ENCODE measurements around the gene NUDT3. TPM values are rescaled to one million over a fixed set of nuclear protein-coding genes. Genes with fewer than 3 reads are reported as not detected.
A peak's percentile ranks its signal among the peaks of the same experiment; 100 is the strongest.

NUDT3 gene
- total and polyA plus RNA-seq, 7 donors, result 10.6 to 70.5 (median 33.3) TPM

GRCh38 chr6:34295721-34296120 is 96.7 kb downstream of the NUDT3 start:
- Histone ChIP-seq H3K36me3 (ENCODE audit: insufficient read depth in 1 of 2, low read depth in 1 of 2) (peaks cover 0 to 43% of the 10 kb centered on the region in 2 donors), H3K9me3 (no peaks in the 10 kb centered on the region), H3K27me3 (ENCODE audit: insufficient read depth in 3 of 3, low read length in 2 of 3) (no peaks in the 10 kb centered on the region), H3K27ac (peak overlapping the region; percentile 87), H3K4me1 (peaks cover 70% of the 10 kb centered on the region), H3K4me3 (peak overlapping the region; percentile 30)
- no peak for DNase-seq
- ATAC-seq, result peak; percentile 83 to 93 (median 88)
- TF ChIP-seq, protein P1, sequence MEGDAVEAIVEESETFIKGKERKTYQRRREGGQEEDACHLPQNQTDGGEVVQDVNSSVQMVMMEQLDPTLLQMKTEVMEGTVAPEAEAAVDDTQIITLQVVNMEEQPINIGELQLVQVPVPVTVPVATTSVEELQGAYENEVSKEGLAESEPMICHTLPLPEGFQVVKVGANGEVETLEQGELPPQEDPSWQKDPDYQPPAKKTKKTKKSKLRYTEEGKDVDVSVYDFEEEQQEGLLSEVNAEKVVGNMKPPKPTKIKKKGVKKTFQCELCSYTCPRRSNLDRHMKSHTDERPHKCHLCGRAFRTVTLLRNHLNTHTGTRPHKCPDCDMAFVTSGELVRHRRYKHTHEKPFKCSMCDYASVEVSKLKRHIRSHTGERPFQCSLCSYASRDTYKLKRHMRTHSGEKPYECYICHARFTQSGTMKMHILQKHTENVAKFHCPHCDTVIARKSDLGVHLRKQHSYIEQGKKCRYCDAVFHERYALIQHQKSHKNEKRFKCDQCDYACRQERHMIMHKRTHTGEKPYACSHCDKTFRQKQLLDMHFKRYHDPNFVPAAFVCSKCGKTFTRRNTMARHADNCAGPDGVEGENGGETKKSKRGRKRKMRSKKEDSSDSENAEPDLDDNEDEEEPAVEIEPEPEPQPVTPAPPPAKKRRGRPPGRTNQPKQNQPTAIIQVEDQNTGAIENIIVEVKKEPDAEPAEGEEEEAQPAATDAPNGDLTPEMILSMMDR (IDR thresholded peaks at IDR 0.05), result no peak
- intact Hi-C loops (cut with DNase I), result loop anchor here in 1 of 2 donors (5.0 kb wide), 1 partner anchor 97 kb away; the partner anchor contains the start of gene NUDT3
- 19 to 26% (median 21%) methylated on average over 3 of the region's 3 CpGs for WGBS, 3 donors

- no peak for DNase-seq
- H3K4me3 ChIP-seq, result no peak overlapping the region
- ATAC-seq, result peak in 3 of 4 donors; percentile 6 to 33 (median 17)
- intact Hi-C loops (cut with DNase I), result loop anchor here in 1 of 2 donors (5.0 kb wide), 1 partner anchor 69 kb away; no protein-coding TSS in a partner anchor
- peaks cover 66% of the 10 kb centered on the region for H3K4me1 ChIP-seq
- no peaks in the 10 kb centered on the region for H3K9me3 ChIP-seq
- 94 to 98% (median 97%) methylated on average over 3 of the region's 3 CpGs for WGBS, 3 donors
- no peaks in the 10 kb centered on the region for H3K27me3 ChIP-seq (ENCODE audit: insufficient read depth in 3 of 3, low read length in 2 of 3)
- TF ChIP-seq, protein P1 (IDR thresholded peaks at IDR 0.05), result no peak
- peak overlapping the region; percentile 87 for H3K27ac ChIP-seq
- H3K36me3 ChIP-seq (ENCODE audit: insufficient read depth in 1 of 2, low read depth in 1 of 2), result peaks cover 0 to 54% of the 10 kb centered on the region in 2 donors
Measured at GRCh38 chr6:34292954-34293353, 99.5 kb downstream of the NUDT3 start.

GRCh38 chr6:34289137-34289536 is 103.3 kb downstream of the NUDT3 start:
- H3K4me3 ChIP-seq, result no peak overlapping the region
- H3K4me1 ChIP-seq, result peaks cover 69% of the 10 kb centered on the region
- WGBS, 3 donors, result 86 to 97% (median 93%) methylated on average over 11 of the region's 11 CpGs
- H3K36me3 ChIP-seq (ENCODE audit: insufficient read depth in 1 of 2, low read depth in 1 of 2), result peaks cover 4 to 53% of the 10 kb centered on the region in 2 donors
- no peaks in the 10 kb centered on the region for H3K9me3 ChIP-seq
- intact Hi-C loops (cut with DNase I), result no loop called here
- H3K27me3 ChIP-seq (ENCODE audit: insufficient read depth in 3 of 3, low read length in 2 of 3), result no peaks in the 10 kb centered on the region
- TF ChIP-seq, protein P1 (IDR thresholded peaks at IDR 0.05), result no peak
- H3K27ac ChIP-seq, result peak overlapping the region; percentile 87
- no peak for ATAC-seq
- DNase-seq, result no peak

- ATAC-seq (peak in 3 of 4 donors; percentile 18 to 49 (median 29)), DNase-seq (no peak)
- Histone ChIP-seq H3K27ac (peak overlapping the region; percentile 87), H3K27me3 (ENCODE audit: insufficient read depth in 3 of 3, low read length in 2 of 3) (no peaks in the 10 kb centered on the region), H3K36me3 (ENCODE audit: insufficient read depth in 1 of 2, low read depth in 1 of 2) (peaks cover 4 to 47% of the 10 kb centered on the region in 2 donors), H3K4me3 (no peak overlapping the region), H3K4me1 (peaks cover 69% of the 10 kb centered on the region), H3K9me3 (no peaks in the 10 kb centered on the region)
- intact Hi-C loops (cut with DNase I), result no loop called here
- WGBS, 3 donors, result 13 to 27% (median 13%) methylated on average over 5 of the region's 5 CpGs
- TF ChIP-seq, protein P1 (IDR thresholded peaks at IDR 0.05), result no peak
Measured at GRCh38 chr6:34288581-34288980, 103.9 kb downstream of the NUDT3 start.

Measured in psoas muscle (tissue), 8 donors.